Measurements from ENCODE around the gene MED15.
"Not testable (repeated sequence)": the region's sequence is repeated elsewhere in the genome, so short reads cannot be mapped to it uniquely, and the experiment has no call there.

Gene MED15

DNA sequence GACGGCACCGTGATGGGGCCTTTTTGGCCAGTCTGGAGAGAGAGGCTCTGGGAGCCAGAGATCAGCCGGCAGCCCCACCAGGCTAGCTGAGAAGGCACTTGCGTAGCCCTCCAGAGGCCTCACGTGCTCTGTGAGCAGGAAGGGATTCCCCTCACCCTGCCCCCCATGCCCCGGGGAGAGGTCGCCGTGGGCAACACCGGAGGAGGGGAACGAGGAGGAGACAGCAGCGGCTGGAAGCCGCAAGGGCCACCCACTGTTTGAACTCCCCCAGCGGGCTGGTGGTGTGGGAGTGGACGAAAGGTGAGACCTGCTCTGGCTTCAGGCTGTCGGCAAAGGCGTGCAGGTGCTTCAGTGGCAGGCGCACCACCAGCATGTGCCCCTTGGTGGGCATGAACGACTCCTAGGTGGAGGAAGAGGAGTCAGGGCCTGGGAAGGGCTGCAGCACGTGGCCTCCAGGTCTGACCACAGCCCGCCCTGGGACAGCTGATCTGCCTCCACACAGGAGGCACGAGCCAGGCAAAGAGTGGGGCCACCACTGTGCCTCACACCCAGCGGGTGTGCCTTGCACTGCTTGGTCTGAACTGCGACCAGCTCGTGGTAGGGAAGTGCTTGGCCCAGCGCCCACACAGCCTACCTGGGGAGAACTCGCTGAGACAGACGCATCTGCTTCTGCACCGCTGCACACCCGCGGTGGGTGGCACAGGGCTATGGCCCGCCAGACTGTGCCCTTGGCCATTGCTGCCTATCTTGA, 99.9 kb downstream of the MED15 start:
- DNase-seq = no peak

DNA sequence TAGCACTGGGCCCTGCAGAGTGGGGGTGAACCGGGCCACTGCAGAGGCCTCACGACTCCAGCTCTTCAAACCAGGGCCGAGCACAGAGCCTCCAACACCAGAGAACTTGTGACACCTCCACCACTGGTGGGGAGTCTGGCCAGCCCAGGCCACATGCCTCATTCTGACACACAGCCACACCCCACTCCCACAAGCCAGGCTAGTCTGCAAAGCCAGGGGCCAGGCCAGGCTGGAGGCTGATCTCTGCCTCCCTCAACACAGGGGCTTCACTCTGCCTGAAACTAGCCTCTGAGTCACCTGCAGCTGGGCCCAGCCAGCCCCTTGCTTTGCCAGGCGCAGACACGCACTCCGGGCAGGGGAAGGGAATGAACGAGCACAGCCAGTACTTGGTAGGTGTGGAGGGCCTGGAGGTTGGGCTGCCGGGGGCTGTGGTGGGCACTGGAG, 102.9 kb downstream of the MED15 start:
- DNase-seq = no peak

- DNase-seq = no peak
These were observed 103.3 kb downstream of the MED15 start for GRCh38 chr22:20610757-20611156.

DNA sequence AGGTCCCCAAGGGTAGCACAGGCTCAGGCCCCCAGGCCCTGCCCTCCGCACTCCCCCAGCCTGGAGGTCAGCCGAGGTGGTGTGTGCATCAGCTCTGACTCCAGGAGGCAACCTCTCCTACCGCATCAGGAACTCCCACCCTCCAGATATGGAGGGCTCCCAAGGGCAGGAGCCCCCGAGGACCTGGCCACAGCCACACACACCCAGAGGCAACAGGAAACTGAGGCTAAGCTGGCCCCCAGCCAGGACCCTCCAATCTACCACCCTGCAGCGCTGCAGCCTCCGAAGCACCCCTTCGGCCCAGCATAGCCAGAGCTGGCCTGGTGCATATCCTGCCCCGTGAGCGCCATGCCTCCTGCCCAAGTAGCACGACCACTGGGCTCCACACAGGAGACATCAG, 104.0 kb downstream of the MED15 start:
- no peak for DNase-seq

DNA sequence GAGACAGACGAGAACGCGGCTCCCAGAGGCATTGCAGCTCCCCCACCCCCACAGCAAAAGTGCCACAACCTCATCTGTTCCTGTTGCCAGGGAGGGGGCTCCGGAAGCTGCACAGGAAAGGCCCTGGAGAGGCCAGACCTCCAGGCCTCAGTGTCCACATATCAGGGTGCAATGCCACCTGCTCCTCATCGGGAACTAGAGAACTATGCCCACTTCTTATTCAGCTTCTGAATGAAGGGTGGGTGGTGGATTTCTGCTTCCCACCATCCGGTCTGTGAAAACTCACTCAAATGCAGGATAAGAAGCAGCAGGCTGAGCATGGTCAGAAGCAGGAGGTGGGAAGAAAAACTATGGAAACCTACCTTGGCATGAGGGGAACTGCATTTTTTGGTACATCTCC, 105.9 kb downstream of the MED15 start:
- no peak for DNase-seq

GRCh38 chr22:20615021-20615420, 107.6 kb downstream of the MED15 start:
- no peak for DNase-seq

DNA sequence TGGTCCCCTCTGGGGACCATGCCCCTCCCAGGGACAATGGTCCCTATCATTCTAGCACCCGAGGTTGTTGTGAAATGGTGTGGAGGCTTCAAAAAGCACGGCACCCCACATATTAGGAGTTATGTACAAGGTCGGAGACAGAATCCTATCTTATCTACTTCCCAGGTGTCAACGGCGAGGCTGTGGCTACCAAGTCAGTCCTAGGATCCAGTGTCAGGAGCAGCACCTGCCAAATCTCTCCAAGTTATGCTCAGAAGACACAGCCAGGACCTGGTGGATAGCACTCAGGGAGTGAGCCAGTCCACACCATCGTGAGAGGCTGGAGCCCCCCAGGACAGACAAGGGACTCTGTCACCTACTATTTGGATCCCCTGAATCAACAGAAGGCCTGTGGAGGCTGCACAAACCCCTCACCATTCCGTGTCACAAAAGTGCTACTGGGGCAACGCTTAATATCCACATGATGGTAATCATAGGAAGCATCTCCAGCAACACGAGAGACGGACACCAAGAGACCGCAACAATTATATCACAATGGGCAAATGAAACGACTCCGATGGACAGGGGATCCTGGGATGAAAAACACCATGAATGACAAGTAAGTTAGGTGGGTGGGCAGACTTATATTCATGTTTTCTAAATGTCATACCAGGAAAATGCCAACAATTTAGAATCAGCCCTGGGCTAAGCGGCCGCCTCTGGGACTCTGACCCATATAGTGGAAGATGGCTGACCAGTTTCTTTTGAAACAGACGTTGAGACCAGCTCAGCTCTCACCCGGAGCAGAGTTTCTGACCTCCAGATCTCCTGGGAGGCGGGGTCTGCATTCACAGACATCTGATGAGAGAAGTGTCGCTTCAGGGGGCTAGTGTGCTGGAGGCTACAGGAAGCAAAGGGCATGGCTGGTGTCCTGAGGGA, 108.4 kb downstream of the MED15 start:
- DNase-seq = no peak

- no peak for DNase-seq
These were observed 109.1 kb downstream of the MED15 start for GRCh38 chr22:20616451-20617043.

DNA sequence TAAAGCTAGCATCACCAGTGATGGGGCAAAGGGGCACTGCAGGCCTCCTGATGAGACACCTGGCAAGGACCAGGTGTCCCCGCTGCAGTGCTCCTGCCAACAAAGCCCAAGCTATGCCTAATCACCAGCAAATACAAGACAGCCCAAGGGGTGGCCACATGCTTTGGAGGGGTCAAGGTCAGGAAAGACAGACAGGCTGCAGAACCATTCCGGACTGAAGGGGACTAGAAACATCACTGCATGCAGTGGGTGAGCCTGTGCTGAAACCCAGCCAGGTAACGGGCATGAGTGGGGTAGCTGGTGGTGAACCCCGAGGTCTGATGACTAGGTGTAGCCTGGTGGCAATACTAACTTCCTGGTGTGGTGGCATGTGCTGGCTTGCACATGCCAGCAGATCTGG, 111.1 kb downstream of the MED15 start:
- no peak for DNase-seq

- DNase-seq = no peak
These were observed 111.9 kb downstream of the MED15 start for GRCh38 chr22:20619045-20619892.

DNA sequence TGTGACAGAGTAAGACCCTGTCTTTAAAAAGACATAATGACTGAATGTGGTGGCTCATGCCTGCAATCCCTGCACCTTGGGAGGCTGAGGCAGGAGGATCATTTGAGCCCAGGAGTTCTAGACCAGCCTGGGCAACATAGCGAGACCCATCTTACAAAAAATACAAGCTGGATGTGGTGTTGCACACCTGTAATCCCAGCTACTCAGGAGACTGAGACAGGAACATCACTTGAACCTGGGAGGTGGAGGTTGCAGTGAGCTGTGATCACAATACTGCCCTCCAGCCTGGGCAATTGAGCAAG, 112.4 kb downstream of the MED15 start:
- not testable (repeated sequence) for DNase-seq

DNA sequence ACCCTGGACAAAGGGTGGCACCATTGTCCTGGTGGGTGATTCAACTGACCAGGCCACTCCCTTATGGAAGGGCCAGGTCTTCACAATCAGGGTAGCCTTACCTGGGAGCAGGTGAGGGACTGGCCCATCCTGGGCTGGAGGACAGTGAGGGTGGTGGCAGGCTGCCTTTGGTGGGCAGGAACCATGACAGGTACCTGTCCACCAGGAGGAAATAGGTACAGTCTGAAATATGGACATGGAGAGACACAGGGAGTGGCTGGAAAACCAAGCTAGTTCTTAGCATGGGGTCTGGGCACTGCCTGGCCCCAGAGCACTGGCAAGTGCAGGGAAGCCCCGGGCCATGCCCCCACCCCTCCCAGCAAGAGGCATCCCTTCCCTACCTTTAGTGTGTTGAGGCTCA, 113.8 kb downstream of the MED15 start:
- no peak for DNase-seq

DNA sequence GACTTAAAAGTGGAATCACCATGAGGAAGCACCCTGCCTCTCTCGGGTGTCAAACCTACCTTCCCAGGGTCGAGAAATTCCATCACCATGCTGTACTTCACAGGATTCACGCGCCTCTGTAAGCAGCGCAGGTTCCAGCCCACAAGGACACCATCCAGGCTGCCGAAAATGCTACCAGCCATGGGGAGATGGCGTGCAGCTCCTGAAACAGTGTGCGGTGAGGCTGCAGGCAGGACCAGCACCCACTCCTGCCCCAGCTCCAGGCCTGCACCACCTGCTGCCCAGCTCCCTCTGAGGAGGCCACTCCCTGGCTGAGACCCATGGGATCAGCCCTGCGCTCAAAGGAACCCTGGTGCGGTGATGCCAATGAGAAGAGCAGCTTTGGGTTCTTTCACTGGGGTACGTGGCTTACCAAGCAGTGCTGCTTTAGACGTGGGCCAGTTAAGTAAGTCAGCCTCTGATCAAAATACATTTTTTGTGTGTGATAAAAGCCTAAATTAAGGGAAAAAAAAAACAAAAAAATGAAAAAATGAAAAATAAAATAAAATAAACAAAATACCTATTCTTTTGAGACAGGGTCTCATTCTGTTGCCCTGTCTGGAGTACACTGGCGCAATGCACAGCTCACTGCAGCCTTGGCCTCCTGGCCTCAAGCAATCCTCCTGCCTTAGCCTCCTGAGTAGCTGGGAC, 115.4 kb downstream of the MED15 start:
- DNase-seq = no peak

DNA sequence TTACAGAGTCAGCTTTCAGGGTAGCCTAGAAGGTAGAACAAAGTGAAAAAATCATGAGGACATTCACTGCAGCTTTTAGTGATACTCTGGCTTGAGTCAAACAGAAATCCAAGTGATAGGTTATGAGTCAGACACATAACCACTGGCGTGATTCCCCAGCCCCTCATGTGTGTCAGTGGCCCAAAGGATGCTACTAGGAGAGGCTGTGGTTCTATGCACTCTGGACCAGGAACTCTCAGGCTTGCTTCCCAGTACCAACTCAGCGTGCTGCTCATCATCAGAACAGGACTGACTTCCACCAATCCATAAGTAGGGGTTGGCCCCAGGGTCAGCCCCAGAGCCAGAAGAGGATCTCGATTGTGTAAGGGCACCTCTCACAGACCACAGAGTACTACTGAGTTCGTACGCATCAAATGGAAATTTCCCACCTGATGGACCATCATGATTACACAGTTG, 116.8 kb downstream of the MED15 start:
- no peak for DNase-seq

DNA sequence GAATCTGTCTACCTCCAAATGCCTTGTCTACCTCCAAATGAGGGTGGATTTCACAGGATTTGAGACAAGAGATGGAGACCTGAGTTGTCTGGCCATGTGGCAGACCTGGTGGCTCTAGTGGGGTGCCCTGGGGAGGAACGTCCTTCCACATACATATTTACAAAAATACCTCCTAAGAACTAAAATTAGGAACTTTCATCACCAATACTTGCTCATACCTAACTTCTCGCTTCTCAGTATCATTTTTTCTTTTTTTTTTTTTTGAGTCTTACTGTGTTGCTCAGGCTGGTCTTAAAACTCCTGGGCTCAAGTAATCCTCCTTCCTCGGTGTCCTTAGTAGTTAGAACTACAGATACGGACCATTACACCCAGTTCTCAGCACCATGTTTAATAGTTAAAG, 117.9 kb downstream of the MED15 start:
- no peak for DNase-seq

DNA sequence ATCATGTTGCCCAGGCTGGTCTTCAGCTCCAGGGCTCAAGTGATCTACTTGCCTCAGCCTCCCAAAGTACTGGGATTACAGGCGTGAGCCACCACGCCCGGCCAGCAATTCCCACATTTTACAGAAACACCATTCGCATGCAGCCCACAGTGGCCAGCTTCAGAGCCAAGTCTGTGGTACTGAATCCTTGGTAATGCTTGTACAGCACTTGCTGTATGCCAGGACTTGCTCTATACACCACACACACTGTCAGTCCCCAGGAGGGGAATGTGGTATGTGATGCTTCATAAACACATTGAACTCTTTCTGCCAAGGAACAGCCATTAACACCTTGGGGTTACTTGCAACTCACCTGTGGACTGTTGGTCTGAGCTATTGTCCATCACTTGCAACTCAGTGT, 119.4 kb downstream of the MED15 start:
- no peak for DNase-seq

DNA sequence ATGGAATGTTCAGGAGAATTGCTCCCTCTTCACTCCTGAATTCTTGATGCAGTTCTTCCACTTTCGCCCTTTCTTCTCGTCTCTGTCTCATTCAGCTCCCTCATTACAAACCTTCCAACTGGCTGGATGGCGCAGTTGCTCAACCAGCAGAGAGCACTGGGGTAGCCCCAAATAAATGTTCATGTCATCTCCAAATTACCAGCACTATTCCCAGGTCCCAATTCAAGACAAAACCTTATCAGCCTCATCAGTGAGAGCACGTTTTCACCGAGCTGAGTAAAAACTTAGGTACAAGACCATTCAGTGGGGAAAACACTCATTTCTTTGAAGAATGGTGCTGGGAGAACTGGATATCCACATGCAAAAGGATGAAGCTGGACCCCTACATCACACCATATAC, 120.0 kb downstream of the MED15 start:
- no peak for DNase-seq

- no peak for DNase-seq
These were observed 120.9 kb downstream of the MED15 start for GRCh38 chr22:20628081-20628939.

DNA sequence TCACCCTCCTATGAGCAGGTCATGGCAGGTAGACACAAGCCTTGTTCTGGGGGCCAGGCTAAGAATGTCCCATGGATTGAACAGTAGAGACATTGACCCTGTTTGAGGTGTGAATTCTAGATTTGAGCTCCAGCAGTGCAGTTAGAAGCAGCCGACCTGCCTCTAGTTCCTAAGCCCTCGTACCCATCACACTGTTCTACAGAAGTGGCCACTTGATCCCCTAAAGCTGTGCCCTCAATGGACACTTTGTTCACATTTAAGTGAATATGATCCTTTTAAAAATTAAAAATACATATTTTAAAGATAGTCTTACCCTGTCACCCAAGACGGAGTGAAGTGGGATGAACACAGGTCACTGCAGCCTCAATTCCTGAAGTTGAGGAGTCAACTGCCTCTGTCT, 122.0 kb downstream of the MED15 start:
- DNase-seq = no peak

DNA sequence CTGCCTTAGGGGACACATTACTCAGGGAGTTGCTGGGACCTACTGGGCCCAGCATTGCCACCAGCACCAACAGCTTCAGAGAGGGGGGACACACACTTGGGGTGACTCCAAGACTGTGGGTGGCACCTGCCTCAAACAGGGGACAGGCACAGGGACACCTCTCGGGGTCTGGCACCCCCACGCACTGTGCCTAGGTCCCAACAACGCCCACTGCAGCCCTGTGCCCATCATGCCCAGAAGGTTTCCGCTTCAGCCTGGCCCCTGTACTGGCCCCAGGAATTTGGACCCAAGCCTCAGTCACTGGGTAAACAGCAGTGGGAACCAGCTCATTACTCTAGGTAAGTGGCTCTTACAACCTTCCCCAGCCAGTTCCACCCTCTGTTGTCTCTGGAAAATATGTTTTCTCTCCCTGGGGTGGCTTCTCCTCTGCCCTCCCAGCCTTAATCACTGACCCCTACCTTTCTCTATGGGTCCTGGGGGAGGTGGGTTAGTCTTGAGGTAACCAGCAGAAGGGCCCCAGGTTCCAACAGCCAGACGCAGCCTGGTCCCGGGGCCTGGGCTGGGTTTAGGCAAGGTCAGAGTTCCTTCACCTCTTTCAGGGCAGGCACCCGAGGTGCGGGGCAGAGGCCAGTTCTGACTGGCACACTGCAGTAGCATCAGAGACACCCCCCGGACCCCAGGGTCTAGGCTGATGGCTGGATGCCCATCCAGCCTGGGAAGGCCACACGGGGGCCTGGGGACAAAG, 123.6 kb downstream of the MED15 start:
- DNase-seq = no peak

GRCh38 chr22:20632082-20632481, 124.7 kb downstream of the MED15 start:
- DNase-seq = no peak
